Measurements from ENCODE around the gene RASA2. TPM values are rescaled to one million over a fixed set of nuclear protein-coding genes. Genes with fewer than 3 reads are reported as not detected.

RASA2 gene
- total RNA-seq, 2 donors from 2014 or later: 12.0 to 18.3 TPM

DNA sequence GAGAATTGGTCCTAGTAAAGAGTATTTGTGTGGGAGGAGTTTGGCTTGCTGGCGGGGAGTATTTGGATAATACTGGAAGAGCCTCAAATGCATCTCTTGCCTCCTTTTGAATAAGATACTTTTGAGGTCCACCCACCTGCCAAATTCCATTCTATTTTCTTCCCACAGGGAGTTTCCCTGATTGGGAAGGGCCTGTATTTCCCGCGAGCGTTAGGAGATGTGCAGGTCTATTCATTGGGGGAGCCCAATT lies 406 bp upstream of the RASA2 start:
- DNase-seq: no peak

GRCh38 chr3:141487521-141488252 lies 860 bp downstream of the RASA2 start:
- TF ChIP-seq, protein P1, sequence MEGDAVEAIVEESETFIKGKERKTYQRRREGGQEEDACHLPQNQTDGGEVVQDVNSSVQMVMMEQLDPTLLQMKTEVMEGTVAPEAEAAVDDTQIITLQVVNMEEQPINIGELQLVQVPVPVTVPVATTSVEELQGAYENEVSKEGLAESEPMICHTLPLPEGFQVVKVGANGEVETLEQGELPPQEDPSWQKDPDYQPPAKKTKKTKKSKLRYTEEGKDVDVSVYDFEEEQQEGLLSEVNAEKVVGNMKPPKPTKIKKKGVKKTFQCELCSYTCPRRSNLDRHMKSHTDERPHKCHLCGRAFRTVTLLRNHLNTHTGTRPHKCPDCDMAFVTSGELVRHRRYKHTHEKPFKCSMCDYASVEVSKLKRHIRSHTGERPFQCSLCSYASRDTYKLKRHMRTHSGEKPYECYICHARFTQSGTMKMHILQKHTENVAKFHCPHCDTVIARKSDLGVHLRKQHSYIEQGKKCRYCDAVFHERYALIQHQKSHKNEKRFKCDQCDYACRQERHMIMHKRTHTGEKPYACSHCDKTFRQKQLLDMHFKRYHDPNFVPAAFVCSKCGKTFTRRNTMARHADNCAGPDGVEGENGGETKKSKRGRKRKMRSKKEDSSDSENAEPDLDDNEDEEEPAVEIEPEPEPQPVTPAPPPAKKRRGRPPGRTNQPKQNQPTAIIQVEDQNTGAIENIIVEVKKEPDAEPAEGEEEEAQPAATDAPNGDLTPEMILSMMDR (IDR thresholded peaks at IDR 0.05): no peak
- peak overlapping the region; percentile 69 for H3K4me3 ChIP-seq
- peak; percentile 88 for DNase-seq
- no peaks in the 10 kb centered on the region for H3K36me3 ChIP-seq
- no peaks in the 10 kb centered on the region for H3K9me3 ChIP-seq
- intact Hi-C loops (cut with DNase I): loop anchor here (5.0 kb wide), 1 partner anchor 60 kb away; no protein-coding TSS in a partner anchor
- no peaks in the 10 kb centered on the region for H3K27me3 ChIP-seq
- no peaks in the 10 kb centered on the region for H3K4me1 ChIP-seq
- H3K9ac ChIP-seq (ENCODE audit: low read depth in 2 of 2, low read length in 2 of 2): peak overlapping the region; percentile 73 to 93
- H3K27ac ChIP-seq: peak overlapping the region; percentile 99

More for the DNA sequence above, 406 bp upstream of the RASA2 start:
- no peaks in the 10 kb centered on the region for H3K36me3 ChIP-seq
- H3K9me3 ChIP-seq: no peaks in the 10 kb centered on the region
- TF ChIP-seq, protein P1 (IDR thresholded peaks at IDR 0.05): no peak
- peak overlapping the region; percentile 41 for H3K4me3 ChIP-seq
- intact Hi-C loops (cut with DNase I): loop anchor here (5.0 kb wide), 1 partner anchor 61 kb away; no protein-coding TSS in a partner anchor
- H3K27me3 ChIP-seq: no peaks in the 10 kb centered on the region
- peak overlapping the region in 1 of 2 donors; percentile 81 for H3K9ac ChIP-seq (ENCODE audit: low read depth in 2 of 2, low read length in 2 of 2)
- H3K27ac ChIP-seq: peak overlapping the region; percentile 89
- no peaks in the 10 kb centered on the region for H3K4me1 ChIP-seq

- TF ChIP-seq, protein P1 (IDR thresholded peaks at IDR 0.05): no peak
- H3K9ac ChIP-seq (ENCODE audit: low read depth in 2 of 2, low read length in 2 of 2): no peak overlapping the region
- H3K4me3 ChIP-seq: no peak overlapping the region
- no peaks in the 10 kb centered on the region for H3K4me1 ChIP-seq
- no peak for DNase-seq
- no peak overlapping the region for H3K27ac ChIP-seq
- H3K27me3 ChIP-seq: no peaks in the 10 kb centered on the region
- no peaks in the 10 kb centered on the region for H3K36me3 ChIP-seq
- intact Hi-C loops (cut with DNase I): loop anchor here (5.0 kb wide), 1 partner anchor 58 kb away; no protein-coding TSS in a partner anchor
- H3K9me3 ChIP-seq: no peaks in the 10 kb centered on the region
Observed at GRCh38 chr3:141489203-141489602, 2.4 kb downstream of the RASA2 start.

- TF ChIP-seq, protein P1 (IDR thresholded peaks at IDR 0.05): no peak
- Histone ChIP-seq H3K9me3 (no peaks in the 10 kb centered on the region), H3K4me1 (no peaks in the 10 kb centered on the region), H3K36me3 (no peaks in the 10 kb centered on the region), H3K4me3 (no peak overlapping the region), H3K27me3 (no peaks in the 10 kb centered on the region), H3K27ac (no peak overlapping the region), H3K9ac (ENCODE audit: low read depth in 2 of 2, low read length in 2 of 2) (no peak overlapping the region)
- intact Hi-C loops (cut with DNase I): no loop called here
- DNase-seq: no peak
Observed at GRCh38 chr3:141491081-141491480, 4.3 kb downstream of the RASA2 start.

DNA sequence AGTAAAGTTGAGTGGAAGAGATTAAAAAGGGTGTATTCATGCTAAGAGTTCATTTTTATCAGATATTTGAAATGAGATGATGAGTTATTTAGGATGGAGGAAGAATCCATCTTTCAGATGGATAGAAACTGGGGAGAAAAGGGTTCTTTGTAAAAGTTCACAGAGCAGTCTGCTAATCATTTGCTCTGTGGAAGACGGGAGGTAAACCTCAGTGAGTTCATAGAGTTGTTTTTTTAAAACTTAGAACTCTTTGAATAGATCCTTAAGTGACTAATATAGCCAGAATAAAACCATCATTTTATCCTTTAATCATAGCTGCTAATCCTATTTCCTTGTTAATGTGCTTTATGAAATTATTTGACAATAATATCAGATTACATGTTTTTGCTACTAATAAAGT lies 5.1 kb downstream of the RASA2 start:
- Histone ChIP-seq H3K27ac (no peak overlapping the region), H3K4me3 (no peak overlapping the region), H3K9ac (ENCODE audit: low read depth in 2 of 2, low read length in 2 of 2) (no peak overlapping the region), H3K4me1 (no peaks in the 10 kb centered on the region), H3K9me3 (no peaks in the 10 kb centered on the region), H3K27me3 (no peaks in the 10 kb centered on the region), H3K36me3 (no peaks in the 10 kb centered on the region)
- TF ChIP-seq, protein P1 (IDR thresholded peaks at IDR 0.05): no peak
- DNase-seq: no peak
- intact Hi-C loops (cut with DNase I): no loop called here
